GM12878 (cell line): ENCODE measurements around the gene HIVEP2. TPM values are rescaled to one million over a fixed set of nuclear protein-coding genes. Genes with fewer than 3 reads are reported as not detected.

Experiments
- ATAC-seq: fragments of 200-7000 bp; cut with Tn5 transposase; 3 replicates; pipeline ENCODE4 v1.9.1; 2020; ENCODE audit warnings: mild to moderate bottlenecking, moderate library complexity
- BruUV-seq: library from RNA; stranded (reverse); fragments of 400-500 nt; replicated peaks from 2 replicates; lab custom pipeline; 2021; lab: Mats Ljungman, UMichigan
- CTCF ChIA-PET: fragments of 300-600 bp; sonication (Branson Sonifier 250); formaldehyde crosslinking; extraction: SDS; loops from one replicate; lab custom pipeline; 2021; ENCODE audit warnings: inconsistent platforms; lab: Yijun Ruan, JAX
- POLR2A ChIA-PET: fragments of 350-600 bp; formaldehyde crosslinking; extraction: SDS; loops from one replicate; lab custom pipeline; 2021; ENCODE audit warnings: inconsistent platforms; lab: Charles Lee
- RAD21 ChIA-PET: fragments of 300-600 bp; sonication (Branson Sonifier 250); formaldehyde crosslinking; loops from one replicate; lab custom pipeline; 2023; ENCODE audit warnings: antibody characterized with exemption; ENCODE audit not compliant: unreplicated experiment; lab: Charles Lee
- SMC1A ChIA-PET: fragments of 300-600 bp; sonication (Branson Sonifier 250); formaldehyde crosslinking; loops from one replicate; lab custom pipeline; 2023; ENCODE audit not compliant: unreplicated experiment, uncharacterized antibody; lab: Charles Lee
- DNase-seq: peaks from one replicate; pipeline ENCODE4 v3.0.0-alpha.2; 2011; ENCODE audit warnings: low read depth, low spot score
- FAIRE-seq: peaks from 3 replicates; lab custom pipeline; 2011; peaks lifted over from hg19 to GRCh38; lab: Jason Lieb, UNC
- H2AFZ ChIP-seq: 2 replicates; pipeline ENCODE4 v1.6.0; 2011; ENCODE audit warnings: low read depth, low read length, control low read depth; ENCODE audit not compliant: control insufficient read depth
- H3K27ac ChIP-seq: 2 replicates; pipeline ENCODE4 v1.5.1; 2011; ENCODE audit warnings: control low read depth; ENCODE audit not compliant: control insufficient read depth, insufficient read depth
- H3K27me3 ChIP-seq, 2 experiments: replicated peaks in 1 of 2; 2 replicates each; pipeline versions ENCODE4 v1.6.0 to v1.6.1; 2011; ENCODE audit warnings: low read length in 1 of 2; ENCODE audit not compliant: control insufficient read depth in 2 of 2, insufficient read depth in 2 of 2
- H3K36me3 ChIP-seq, 2 experiments: 2 replicates each; pipeline ENCODE4 v1.5.1; 2011; ENCODE audit warnings: low read length in 1 of 2; ENCODE audit not compliant: control insufficient read depth in 2 of 2, insufficient read depth in 2 of 2
- H3K4me1 ChIP-seq: 2 replicates; pipeline ENCODE4 v1.6.1; 2011; ENCODE audit warnings: mild to moderate bottlenecking, low read length, moderate library complexity, mixed read lengths; ENCODE audit not compliant: control insufficient read depth, insufficient read depth
- H3K4me2 ChIP-seq: 2 replicates; pipeline ENCODE4 v1.6.0; 2011; ENCODE audit warnings: control low read depth; ENCODE audit not compliant: control insufficient read depth, insufficient read depth
- H3K4me3 ChIP-seq: fragments of 200-600 bp; sonication (generic); 2 replicates; pipeline ENCODE4 v1.5.1; 2016
- H3K79me2 ChIP-seq: 2 replicates; pipeline ENCODE4 v1.6.0; 2011; ENCODE audit warnings: low read length; ENCODE audit not compliant: control insufficient read depth, insufficient read depth
- H3K9ac ChIP-seq: 2 replicates; pipeline ENCODE4 v1.8.0; 2011; ENCODE audit warnings: low read length, control low read depth, mixed read lengths; ENCODE audit not compliant: control insufficient read depth, insufficient read depth
- H3K9me3 ChIP-seq: replicated peaks from 3 replicates; pipeline ENCODE4 v1.5.1; 2011; ENCODE audit warnings: mild to moderate bottlenecking, low read length; ENCODE audit not compliant: control insufficient read depth, insufficient read depth
- H4K20me1 ChIP-seq: 2 replicates; pipeline ENCODE4 v1.6.0; 2011; ENCODE audit not compliant: control insufficient read depth, insufficient read depth
- CHD4 ChIP-seq: fragments of 200-600 bp; sonication (generic); IDR thresholded peaks from 2 replicates; pipeline ENCODE4 v1.6.1; 2016; ENCODE audit warnings: mild to moderate bottlenecking
- ESRRA ChIP-seq: IDR thresholded peaks from 2 replicates; pipeline ENCODE4 v1.6.1; 2012; ENCODE audit warnings: mild to moderate bottlenecking, low read length, improper control_type of control experiment
- IKZF2 ChIP-seq, 2 experiments: fragments of 450-650 bp; IDR thresholded peaks; 2 replicates each; pipeline ENCODE4 v1.6.1; 2017; ENCODE audit warnings: mild to moderate bottlenecking in 2 of 2, moderate library complexity in 2 of 2
- JUNB ChIP-seq: IDR thresholded peaks from 2 replicates; pipeline ENCODE4 v1.6.1; 2016; ENCODE audit warnings: antibody characterized with exemption, mild to moderate bottlenecking
- KDM1A ChIP-seq: fragments of 200-600 bp; sonication (generic); IDR thresholded peaks from 2 replicates; pipeline ENCODE4 v1.6.1; 2016; ENCODE audit warnings: borderline replicate concordance
- LARP7 ChIP-seq: fragments of 450-650 bp; IDR thresholded peaks from 2 replicates; pipeline ENCODE4 v1.6.1; 2017; ENCODE audit warnings: mild to moderate bottlenecking
- MTA3 ChIP-seq: IDR thresholded peaks from 2 replicates; pipeline ENCODE4 v1.6.1; 2012; ENCODE audit warnings: low read length, inconsistent platforms, borderline replicate concordance
- MXI1 ChIP-seq: fragments of 150-350 bp; IDR thresholded peaks from 2 replicates; pipeline ENCODE4 v1.6.1; 2011; ENCODE audit warnings: low read depth, mild to moderate bottlenecking, inconsistent platforms, low read length, improper control_type of control experiment
- PAX5 ChIP-seq: IDR thresholded peaks from 2 replicates; pipeline ENCODE4 v1.6.1; 2011; ENCODE audit warnings: low read depth, low read length, borderline replicate concordance
- RBBP5 ChIP-seq: fragments of 200-600 bp; sonication (generic); conservative IDR thresholded peaks from 2 replicates; pipeline ENCODE4 v1.6.1; 2016
- SIN3A ChIP-seq: IDR thresholded peaks from 2 replicates; pipeline ENCODE4 v1.6.1; 2012; ENCODE audit warnings: low read depth, low read length, improper control_type of control experiment
- WGBS: methylation state at CpG from one replicate; pipeline ENCODE4 v1.1.6; 2016; ENCODE audit warnings: low lambda C conversion rate; ENCODE audit not compliant: insufficient replicate concordance, insufficient coverage; ENCODE audit errors: missing lambda C conversion rate; 5-methylcytosine and 5-hydroxymethylcytosine counted together
- in situ Hi-C: fragments of 300-500 bp; cut with MboI; formaldehyde crosslinking; loops from 9 replicates; pipeline ENCODE4 v1.14.3; 2018; ENCODE audit warnings: mixed read lengths
- intact Hi-C: fragments of 100-400 bp; cut with micrococcal nuclease; formaldehyde crosslinking; loops from one replicate; pipeline ENCODE4 v1.14.2; 2022; ENCODE audit not compliant: unreplicated experiment
- polyA plus RNA-seq, 11 experiments: library from polyadenylated mRNA; depleted of rRNA in 4 of 11; unstranded in 6 of 11; stranded (reverse) in 5 of 11; fragments of >200 nt; fragmentation: Nextera tagmentation in 4 of 11; fragmentation: Illumina TruSeq in 1 of 11; extraction: Ambion mirVana in 4 of 11; extraction: Trizol in 1 of 11; gene quantifications; 1 replicate in 1 of 11; 2 replicates in 10 of 11; pipeline versions ENCODE4 v1.2.1 to v1.2.3, GENCODE V29; 2011 to 2016; ENCODE audit warnings: inconsistent platforms in 2 of 11, missing spikeins in 2 of 11, low read depth in 1 of 11
- total RNA-seq, 4 experiments: library from RNA; depleted of rRNA in 3 of 4; stranded (reverse); fragments of >200 nt in 3 of 4; fragmentation: Illumina TruSeq in 1 of 4; extraction: Trizol in 1 of 4; gene quantifications; 2 replicates each; pipeline versions ENCODE4 v1.2.1 to v1.2.3, GENCODE V29; 2013 to 2021
- TF ChIP-seq, protein P1 (sequence below): fragments of 450-650 bp; IDR thresholded peaks from 2 replicates; pipeline ENCODE4 v1.6.1; 2017; ENCODE audit warnings: mild to moderate bottlenecking, low read depth, inconsistent platforms; ENCODE audit not compliant: poor library complexity, severe bottlenecking
- TF ChIP-seq, protein P2 (sequence below): IDR thresholded peaks from 2 replicates; pipeline ENCODE4 v1.6.1; 2012; ENCODE audit warnings: mild to moderate bottlenecking, low read depth, low read length
- TF ChIP-seq, protein P3 (sequence below), 3 experiments: IDR thresholded peaks in 2 of 3; conservative IDR thresholded peaks in 1 of 3; 2 replicates each; pipeline ENCODE4 v1.5.1; 2011; ENCODE audit warnings: low read depth in 3 of 3, low read length in 3 of 3, mild to moderate bottlenecking in 3 of 3, control low read depth in 2 of 3, moderate library complexity in 2 of 3, inconsistent platforms in 1 of 3, mixed read lengths in 1 of 3; ENCODE audit not compliant: control insufficient read depth in 2 of 3, insufficient read depth in 1 of 3; ENCODE audit errors: extremely low read depth in 1 of 3
- TF ChIP-seq, protein P4 (sequence below): IDR thresholded peaks from 2 replicates; pipeline ENCODE4 v1.6.1; 2012; ENCODE audit warnings: low read depth, low read length, improper control_type of control experiment

HIVEP2 gene
- total and polyA plus RNA-seq, 10 of the 15 experiments (the other 5 are each of a cell fraction or from before 2014, with no cell fraction given): 1.2 to 15.7 (median 10.2) TPM

DNA sequence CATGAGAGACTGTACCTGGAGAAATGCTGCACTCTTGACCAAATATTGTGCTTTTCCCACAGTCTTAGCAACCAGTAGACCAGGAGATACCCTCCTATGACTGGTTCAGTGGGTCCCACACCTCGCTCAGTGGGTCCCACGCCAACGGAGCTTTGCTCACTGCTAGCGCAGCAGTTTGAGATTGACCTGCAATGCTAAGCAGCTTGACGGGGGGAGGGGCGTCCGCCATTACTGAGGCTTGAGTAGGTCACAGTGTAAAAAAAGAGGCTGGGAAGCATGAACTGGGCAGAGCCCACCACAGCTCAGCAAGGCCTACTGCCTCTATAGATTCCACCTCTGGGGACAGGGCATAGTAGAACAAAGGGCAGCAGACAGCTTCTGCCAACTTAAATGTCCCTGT lies 49.0 kb upstream of the HIVEP2 start:
- H2AFZ ChIP-seq: no peak overlapping the region
- TF ChIP-seq CHD4: no peak
- TF ChIP-seq LARP7: no peak
- no peak for TF ChIP-seq PAX5
- TF ChIP-seq, protein P1, sequence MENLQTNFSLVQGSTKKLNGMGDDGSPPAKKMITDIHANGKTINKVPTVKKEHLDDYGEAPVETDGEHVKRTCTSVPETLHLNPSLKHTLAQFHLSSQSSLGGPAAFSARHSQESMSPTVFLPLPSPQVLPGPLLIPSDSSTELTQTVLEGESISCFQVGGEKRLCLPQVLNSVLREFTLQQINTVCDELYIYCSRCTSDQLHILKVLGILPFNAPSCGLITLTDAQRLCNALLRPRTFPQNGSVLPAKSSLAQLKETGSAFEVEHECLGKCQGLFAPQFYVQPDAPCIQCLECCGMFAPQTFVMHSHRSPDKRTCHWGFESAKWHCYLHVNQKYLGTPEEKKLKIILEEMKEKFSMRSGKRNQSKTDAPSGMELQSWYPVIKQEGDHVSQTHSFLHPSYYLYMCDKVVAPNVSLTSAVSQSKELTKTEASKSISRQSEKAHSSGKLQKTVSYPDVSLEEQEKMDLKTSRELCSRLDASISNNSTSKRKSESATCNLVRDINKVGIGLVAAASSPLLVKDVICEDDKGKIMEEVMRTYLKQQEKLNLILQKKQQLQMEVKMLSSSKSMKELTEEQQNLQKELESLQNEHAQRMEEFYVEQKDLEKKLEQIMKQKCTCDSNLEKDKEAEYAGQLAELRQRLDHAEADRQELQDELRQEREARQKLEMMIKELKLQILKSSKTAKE: no peak
- TF ChIP-seq MTA3: no peak
- no peak for TF ChIP-seq JUNB
- TF ChIP-seq MXI1: no peak
- TF ChIP-seq IKZF2 (IDR thresholded peaks at IDR 0.05): no peak
- no peak for TF ChIP-seq KDM1A
- TF ChIP-seq, protein P2, sequence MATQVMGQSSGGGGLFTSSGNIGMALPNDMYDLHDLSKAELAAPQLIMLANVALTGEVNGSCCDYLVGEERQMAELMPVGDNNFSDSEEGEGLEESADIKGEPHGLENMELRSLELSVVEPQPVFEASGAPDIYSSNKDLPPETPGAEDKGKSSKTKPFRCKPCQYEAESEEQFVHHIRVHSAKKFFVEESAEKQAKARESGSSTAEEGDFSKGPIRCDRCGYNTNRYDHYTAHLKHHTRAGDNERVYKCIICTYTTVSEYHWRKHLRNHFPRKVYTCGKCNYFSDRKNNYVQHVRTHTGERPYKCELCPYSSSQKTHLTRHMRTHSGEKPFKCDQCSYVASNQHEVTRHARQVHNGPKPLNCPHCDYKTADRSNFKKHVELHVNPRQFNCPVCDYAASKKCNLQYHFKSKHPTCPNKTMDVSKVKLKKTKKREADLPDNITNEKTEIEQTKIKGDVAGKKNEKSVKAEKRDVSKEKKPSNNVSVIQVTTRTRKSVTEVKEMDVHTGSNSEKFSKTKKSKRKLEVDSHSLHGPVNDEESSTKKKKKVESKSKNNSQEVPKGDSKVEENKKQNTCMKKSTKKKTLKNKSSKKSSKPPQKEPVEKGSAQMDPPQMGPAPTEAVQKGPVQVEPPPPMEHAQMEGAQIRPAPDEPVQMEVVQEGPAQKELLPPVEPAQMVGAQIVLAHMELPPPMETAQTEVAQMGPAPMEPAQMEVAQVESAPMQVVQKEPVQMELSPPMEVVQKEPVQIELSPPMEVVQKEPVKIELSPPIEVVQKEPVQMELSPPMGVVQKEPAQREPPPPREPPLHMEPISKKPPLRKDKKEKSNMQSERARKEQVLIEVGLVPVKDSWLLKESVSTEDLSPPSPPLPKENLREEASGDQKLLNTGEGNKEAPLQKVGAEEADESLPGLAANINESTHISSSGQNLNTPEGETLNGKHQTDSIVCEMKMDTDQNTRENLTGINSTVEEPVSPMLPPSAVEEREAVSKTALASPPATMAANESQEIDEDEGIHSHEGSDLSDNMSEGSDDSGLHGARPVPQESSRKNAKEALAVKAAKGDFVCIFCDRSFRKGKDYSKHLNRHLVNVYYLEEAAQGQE: no peak
- no peak for TF ChIP-seq ESRRA
- TF ChIP-seq, protein P3, sequence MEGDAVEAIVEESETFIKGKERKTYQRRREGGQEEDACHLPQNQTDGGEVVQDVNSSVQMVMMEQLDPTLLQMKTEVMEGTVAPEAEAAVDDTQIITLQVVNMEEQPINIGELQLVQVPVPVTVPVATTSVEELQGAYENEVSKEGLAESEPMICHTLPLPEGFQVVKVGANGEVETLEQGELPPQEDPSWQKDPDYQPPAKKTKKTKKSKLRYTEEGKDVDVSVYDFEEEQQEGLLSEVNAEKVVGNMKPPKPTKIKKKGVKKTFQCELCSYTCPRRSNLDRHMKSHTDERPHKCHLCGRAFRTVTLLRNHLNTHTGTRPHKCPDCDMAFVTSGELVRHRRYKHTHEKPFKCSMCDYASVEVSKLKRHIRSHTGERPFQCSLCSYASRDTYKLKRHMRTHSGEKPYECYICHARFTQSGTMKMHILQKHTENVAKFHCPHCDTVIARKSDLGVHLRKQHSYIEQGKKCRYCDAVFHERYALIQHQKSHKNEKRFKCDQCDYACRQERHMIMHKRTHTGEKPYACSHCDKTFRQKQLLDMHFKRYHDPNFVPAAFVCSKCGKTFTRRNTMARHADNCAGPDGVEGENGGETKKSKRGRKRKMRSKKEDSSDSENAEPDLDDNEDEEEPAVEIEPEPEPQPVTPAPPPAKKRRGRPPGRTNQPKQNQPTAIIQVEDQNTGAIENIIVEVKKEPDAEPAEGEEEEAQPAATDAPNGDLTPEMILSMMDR (IDR thresholded peaks at IDR 0.05 in 2 of 3, conservative IDR thresholded peaks at IDR 0.05 in 1 of 3; ENCODE audit: control insufficient read depth in 2 of 3, extremely low read depth in 1 of 3, insufficient read depth in 1 of 3, low read depth in 3 of 3, low read length in 3 of 3): no peak
- TF ChIP-seq SIN3A: no peak
- TF ChIP-seq, protein P4, sequence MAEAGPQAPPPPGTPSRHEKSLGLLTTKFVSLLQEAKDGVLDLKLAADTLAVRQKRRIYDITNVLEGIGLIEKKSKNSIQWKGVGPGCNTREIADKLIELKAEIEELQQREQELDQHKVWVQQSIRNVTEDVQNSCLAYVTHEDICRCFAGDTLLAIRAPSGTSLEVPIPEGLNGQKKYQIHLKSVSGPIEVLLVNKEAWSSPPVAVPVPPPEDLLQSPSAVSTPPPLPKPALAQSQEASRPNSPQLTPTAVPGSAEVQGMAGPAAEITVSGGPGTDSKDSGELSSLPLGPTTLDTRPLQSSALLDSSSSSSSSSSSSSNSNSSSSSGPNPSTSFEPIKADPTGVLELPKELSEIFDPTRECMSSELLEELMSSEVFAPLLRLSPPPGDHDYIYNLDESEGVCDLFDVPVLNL: no peak
- no peak for TF ChIP-seq RBBP5

More for the DNA sequence above, 49.0 kb upstream of the HIVEP2 start:
- H3K4me2 ChIP-seq: no peak overlapping the region
- no peak for ATAC-seq
- CTCF ChIA-PET: interaction anchor here (2.5 kb wide), 1 partner anchor 29 kb away, joined by 5 read pairs; no protein-coding TSS in a partner anchor
- FAIRE-seq: no peak
- no peaks in the 10 kb centered on the region for H3K79me2 ChIP-seq
- SMC1A ChIA-PET: interaction anchor here (0.8 to 1.1 kb wide), 2 partner anchors 12 to 15 kb away, joined by 3 read pairs; no protein-coding TSS in a partner anchor
- H3K27ac ChIP-seq: no peak overlapping the region
- WGBS: 79% methylated on average over 7 of the region's 7 CpGs
- no peak for DNase-seq
- intact Hi-C loops: no loop called here
- in situ Hi-C loops: no loop called here
- BruUV-seq: no TSS peak
- no peaks in the 10 kb centered on the region for H3K36me3 ChIP-seq
- H3K9ac ChIP-seq: no peak overlapping the region
- no peaks in the 10 kb centered on the region for H4K20me1 ChIP-seq
- no peaks in the 10 kb centered on the region for H3K9me3 ChIP-seq
- H3K27me3 ChIP-seq: no peaks in the 10 kb centered on the region
- RAD21 ChIA-PET: no interaction called here
- POLR2A ChIA-PET: no interaction called here
- no peak overlapping the region for H3K4me3 ChIP-seq
- H3K4me1 ChIP-seq: no peaks in the 10 kb centered on the region
